Measurements from ENCODE around the gene SOCS3. TPM values are rescaled to one million over a fixed set of nuclear protein-coding genes. Genes with fewer than 3 reads are reported as not detected.
A peak's percentile ranks its signal among the peaks of the same experiment; 100 is the strongest.

The SOCS3 gene
- polyA plus RNA-seq, 10 donors = 4.2 to 161 (median 21.2) TPM

DNA sequence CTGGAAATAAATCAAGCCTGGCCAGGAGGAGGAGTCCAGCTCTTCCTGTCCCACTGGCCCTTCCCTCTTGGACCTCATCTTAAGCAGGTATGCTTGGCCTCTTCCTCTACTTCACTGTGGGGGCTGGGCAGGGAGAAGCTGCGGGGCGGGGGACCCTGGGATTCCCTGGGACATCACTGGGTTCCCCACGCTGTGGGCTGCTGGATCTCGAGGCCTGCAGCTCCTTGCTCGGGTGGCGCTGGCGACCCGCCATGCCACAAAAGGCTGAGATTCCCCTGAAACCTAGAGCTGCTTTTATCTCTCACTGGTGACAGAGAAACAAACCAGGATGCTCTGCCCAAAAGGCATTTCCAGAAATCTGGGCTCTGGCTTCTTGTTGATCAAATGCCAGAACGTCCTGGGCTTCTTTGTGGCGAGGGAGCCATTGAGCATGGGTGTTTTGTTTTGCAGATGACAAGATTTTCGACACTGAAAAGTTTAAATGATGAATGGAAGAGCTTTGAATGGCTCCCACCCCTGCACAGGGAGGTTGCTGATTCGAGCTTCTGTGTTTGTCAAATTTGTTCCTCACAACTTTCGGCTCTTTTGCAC is 10.0 kb upstream of the SOCS3 start:
- DNase-seq = no peak

DNA sequence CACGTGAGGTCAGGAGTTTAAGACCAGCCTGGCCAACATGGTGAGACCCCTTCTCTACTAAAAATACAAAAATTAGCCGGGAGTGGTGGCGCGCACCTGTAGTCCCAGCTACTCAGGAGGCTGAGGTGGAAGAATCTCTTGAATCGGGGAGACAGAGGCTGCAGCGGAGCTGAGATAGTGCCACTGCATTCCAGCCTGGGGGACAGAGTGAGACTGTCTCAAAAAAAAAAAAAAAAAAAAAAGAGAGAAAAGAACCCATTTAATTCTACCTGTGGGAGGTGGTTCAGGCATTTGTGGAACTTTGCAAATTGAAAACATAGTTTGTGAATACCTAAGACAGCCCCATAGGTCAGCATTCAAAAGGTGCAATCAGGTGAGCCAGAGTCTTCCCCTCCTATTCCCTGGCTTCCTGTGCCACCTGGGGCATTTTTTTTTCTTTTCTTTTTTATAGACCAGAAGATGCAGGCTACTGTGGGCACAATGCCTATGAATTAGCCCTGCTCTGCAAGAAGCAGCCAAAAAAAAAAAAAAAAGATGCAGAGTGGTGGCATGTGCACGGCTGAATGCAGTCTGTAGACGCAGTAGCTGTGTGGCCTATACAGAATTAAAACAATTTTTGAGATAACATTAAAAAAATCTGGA is 9.1 kb upstream of the SOCS3 start:
- DNase-seq = no peak

DNA sequence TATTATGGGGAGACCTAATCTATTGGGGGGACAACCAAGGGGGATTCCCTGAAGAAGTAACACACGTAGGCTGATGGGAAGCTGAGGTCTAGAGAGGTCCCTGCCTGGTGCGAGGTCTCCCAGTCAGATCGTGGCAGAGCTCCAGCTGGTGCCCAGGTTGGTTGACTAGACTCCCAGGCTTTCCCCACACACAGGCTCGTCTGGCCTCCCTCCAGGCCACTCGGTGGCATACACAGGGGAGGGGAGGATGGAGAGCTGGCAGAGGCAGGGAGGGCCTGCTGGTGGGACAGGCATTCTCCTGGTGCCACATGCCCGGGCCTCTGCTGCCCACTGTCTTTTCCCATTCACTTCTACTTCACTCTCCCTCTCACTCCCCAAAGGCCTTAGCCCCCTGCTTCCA is 8.5 kb upstream of the SOCS3 start:
- DNase-seq = no peak

DNA sequence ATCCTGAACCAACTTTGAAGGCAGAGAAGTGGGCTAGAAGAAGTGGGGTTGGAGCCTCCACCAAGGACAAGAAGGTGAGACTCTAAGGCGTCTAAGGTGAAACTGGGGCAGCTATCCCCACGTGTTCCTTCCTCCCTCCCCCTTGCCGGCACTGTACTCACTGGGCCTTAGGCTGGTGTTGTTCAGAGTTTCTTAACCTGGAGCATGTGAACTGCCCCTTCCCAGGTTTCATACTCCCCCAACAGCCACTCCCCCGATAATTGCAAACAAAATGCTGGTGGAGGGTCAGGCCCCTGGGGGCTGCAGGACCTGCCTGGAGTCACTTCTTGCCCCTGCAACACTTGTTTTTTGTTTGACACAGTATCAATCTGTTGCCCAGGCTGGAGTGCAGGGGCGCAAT is 7.3 kb upstream of the SOCS3 start:
- no peak for DNase-seq

GRCh38 chr17:78366109-78366848 is 6.4 kb upstream of the SOCS3 start:
- DNase-seq = peak in 1 of 3 donors; percentile 74

GRCh38 chr17:78365561-78366108 is 5.8 kb upstream of the SOCS3 start:
- peak in 1 of 3 donors; percentile 63 for DNase-seq

DNA sequence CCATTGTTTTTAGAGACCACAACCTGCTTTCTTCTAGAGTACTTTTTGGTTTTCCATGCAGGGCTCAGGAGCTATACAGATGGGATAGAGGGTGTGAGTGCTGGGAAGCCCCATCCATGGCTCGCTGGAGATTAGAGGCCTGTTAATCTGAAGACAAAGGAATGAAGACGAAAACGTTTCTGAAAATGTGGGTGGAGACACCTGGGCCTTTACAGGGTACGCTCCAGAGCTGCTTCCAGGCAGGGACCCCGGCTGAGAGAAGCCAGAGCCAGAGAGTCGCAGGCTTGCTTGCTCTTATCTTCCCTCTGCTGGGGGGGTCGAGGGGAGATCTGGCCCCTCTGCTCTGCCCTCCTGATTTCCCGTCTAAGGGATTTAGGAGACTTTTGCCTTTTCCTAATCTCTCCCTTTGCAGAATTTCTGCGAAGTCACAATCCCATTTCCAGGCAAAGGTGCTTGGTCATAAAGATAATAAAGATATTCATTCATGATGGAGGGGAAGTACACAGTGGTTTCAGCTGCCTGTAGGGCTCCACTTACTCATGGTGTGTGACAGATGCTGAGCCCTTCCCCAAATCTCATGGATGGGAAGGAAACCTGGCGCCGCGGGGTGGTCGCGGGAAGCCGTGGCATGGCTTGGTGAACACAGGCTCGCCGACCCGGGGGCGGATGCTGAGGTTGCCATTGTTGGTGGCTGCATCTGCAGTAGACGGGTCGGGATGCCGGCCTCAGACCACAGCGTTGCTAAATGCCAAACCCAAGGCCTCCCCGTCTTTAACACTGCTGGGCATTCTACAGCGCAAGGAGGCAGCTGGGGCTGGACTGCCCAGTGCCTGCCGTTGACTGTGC is 4.8 kb upstream of the SOCS3 start:
- peak in 1 of 3 donors; percentile 14 for DNase-seq

GRCh38 chr17:78362671-78363070 is 2.8 kb upstream of the SOCS3 start:
- DNase-seq = peak in 1 of 3 donors; percentile 7

GRCh38 chr17:78362232-78362631 is 2.4 kb upstream of the SOCS3 start:
- peak in 1 of 3 donors; percentile 6 for DNase-seq

- peak in 1 of 3 donors; percentile 29 for DNase-seq
Measured at GRCh38 chr17:78361225-78361701, 1.4 kb upstream of the SOCS3 start.

GRCh38 chr17:78360371-78361224 is 721 bp upstream of the SOCS3 start:
- DNase-seq = peak in 2 of 3 donors; percentile 89 to 92

GRCh38 chr17:78359321-78359996 is 418 bp downstream of the SOCS3 start:
- DNase-seq = peak in 1 of 3 donors; percentile 85

DNA sequence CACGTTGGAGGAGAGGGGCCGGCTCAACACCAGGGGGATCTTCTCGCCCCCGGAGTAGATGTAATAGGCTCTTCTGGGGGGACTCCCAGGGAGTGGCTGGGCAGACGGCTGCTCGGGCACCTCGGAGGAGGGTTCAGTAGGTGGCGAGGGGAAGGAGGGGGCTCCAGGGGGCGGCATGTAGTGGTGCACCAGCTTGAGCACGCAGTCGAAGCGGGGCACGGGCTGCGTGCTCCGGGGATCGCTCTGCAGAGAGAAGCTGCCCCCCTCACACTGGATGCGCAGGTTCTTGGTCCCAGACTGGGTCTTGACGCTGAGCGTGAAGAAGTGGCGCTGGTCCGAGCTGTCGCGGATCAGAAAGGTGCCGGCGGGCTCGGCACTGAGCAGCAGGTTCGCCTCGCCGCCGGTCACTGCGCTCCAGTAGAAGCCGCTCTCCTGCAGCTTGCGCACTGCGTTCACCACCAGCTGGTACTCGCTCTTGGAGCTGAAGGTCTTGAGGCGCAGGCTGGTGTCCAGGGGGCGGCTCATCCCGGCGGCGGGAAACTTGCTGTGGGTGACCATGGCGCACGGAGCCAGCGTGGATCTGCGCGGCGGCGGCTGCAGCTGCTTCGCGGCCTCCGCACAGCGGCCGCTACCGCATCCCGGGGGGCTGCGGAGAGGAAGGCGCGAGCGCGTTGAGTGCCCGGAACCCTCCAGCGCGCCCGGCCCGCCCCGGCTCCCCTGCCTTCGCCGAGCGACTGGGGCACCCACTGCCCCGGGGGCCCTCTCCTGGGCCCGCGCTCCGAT is 1.1 kb downstream of the SOCS3 start:
- DNase-seq = peak in 1 of 3 donors; percentile 84

DNA sequence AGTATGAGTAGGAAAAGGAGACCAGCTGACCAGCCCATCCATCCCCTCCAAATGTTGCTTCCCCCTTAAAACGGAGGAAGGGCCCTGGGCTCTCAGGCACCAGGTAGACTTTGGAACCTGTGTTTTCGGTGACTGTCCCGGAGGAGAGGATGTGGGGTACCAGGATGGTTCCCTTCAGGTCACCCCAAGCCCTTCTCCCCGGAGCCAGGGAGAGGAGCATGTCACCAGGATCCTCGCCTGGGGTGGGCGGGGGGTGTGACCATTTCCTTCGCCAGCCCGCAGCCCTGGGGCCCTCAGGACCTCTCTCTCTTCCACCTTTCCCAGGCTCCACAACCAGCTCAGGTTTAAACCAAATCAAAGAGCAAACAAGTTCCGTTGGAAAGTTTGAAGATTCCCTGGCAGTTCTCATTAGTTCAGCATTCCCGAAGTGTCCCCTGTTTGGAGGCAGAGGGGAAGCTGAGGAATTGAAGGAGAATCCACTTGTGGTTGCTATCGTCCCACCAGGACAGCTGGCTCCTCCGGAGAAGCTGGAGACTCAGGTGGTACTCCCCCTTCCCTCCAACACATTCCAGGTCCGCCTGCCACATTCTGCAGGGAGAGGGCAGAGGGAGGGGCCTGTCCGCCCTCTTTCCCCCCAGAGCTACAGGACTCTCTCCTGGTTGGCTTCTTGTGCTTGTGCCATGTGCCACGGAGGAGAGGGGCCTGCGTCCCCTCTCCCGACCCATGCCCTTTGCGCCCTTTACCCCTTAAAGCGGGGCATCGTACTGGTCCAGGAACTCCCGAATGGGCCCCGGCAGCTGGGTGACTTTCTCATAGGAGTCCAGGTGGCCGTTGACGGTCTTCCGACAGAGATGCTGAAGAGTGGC is 2.0 kb downstream of the SOCS3 start:
- DNase-seq = no peak

DNA sequence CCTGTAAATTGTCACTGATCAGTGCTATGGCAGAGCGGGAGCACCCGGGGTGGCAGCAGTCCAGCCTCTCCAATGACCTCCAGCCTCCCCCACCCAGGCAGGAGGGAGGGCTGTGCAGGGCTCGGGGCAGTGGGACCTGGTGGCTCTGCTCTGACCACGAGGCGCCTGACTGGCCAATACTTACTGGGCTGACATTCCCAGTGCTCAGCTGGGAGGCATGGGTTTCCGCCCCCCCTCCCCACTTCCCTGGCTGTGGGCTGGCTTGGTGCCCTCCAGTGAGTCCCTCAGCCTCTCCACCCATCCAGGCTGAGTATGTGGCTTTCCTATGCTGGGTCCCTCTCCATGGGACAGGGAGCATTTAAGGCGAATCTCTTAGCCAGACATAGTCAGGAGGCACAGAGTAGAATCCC is 2.7 kb downstream of the SOCS3 start:
- DNase-seq = peak in 1 of 3 donors; percentile 26

DNA sequence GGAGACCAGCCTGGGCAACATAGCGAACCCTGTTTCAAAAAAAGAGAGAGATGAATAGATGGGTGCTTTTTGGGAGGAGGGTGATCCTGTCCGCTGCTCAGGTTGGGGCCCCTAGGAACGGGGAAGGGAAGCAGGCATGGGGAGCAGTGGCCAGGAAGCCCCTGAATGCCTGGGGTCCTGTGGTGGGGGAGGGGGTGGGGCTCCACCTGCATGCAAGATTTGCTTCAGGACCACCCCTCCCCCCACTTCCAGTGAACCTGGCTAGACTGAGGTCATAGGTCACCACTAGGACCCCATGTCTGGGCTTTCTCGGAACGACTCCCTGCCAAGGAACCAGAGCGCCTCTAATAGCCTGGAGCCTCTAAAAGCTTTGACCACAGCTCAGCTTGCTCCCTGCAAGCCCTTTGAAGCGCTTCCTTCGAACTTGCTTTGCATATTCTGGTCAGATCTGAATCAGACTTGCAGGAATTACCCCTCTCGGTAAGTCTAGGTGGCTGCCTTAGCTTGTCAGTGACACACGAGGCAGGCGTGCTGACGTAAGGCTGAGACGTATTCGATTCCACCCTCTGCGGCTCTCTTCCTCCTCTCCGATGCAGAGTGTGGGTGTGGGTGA is 3.7 kb downstream of the SOCS3 start:
- peak in 2 of 3 donors; percentile 55 to 79 for DNase-seq

DNA sequence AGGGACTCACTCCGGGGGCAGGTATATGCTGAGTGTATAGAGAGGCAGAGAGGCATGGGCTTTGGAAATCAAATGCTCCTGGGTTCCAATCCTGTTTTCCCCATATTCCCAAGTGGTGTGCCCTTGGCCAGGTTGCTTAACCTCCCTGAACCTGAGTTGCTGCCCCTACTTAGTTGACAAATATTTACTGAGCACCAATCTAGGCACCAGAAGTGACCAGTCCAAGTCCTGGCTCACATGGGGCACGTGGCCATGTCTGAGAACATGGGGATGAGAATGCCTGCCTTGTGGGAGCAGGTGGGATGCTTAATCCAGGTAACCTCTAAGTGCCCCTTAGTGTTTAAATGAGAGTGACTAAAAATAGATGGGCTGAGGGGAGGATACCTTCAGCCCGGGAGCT is 4.2 kb downstream of the SOCS3 start:
- DNase-seq = no peak
